HG03378 (cell line): ENCODE data around the gene RIOK2.
A peak's percentile ranks its signal among the peaks of the same experiment; 100 is the strongest.
"Not testable (repeated sequence)": the region's sequence is repeated elsewhere in the genome, so short reads cannot be mapped to it uniquely, and the experiment has no call there.

Source experiments
- ATAC-seq: cut with Tn5 transposase; IDR thresholded peaks from one replicate; pipeline ENCODE4 v1.9.1; 2021; ENCODE audit warnings: mild to moderate bottlenecking, moderate library complexity; ENCODE audit not compliant: unreplicated experiment

Gene RIOK2

GRCh38 chr5:97171703-97172102 lies 11.3 kb downstream of the RIOK2 start:
- no peak for ATAC-seq

- ATAC-seq: peak; percentile 84
Observed at GRCh38 chr5:97167435-97167834, 15.6 kb downstream of the RIOK2 start.

- no peak for ATAC-seq
Observed at GRCh38 chr5:97165726-97166125, 17.3 kb downstream of the RIOK2 start.

- no peak for ATAC-seq
Observed at GRCh38 chr5:97164846-97165245, 18.2 kb downstream of the RIOK2 start.

GRCh38 chr5:97163790-97164285 lies 19.2 kb downstream of the RIOK2 start:
- no peak for ATAC-seq

- no peak for ATAC-seq
Observed at GRCh38 chr5:97163360-97163764, 19.7 kb downstream of the RIOK2 start.

GRCh38 chr5:97162045-97162444 lies 21.0 kb downstream of the RIOK2 start:
- peak; percentile 72 for ATAC-seq

- ATAC-seq: no peak
Observed at GRCh38 chr5:97157689-97158088, 25.4 kb downstream of the RIOK2 start.

GRCh38 chr5:97151370-97151769 lies 31.7 kb downstream of the RIOK2 start:
- no peak for ATAC-seq

GRCh38 chr5:97150401-97150800 lies 32.6 kb downstream of the RIOK2 start:
- no peak for ATAC-seq

GRCh38 chr5:97149709-97150108 lies 33.3 kb downstream of the RIOK2 start:
- ATAC-seq: no peak

GRCh38 chr5:97148288-97148687 lies 34.8 kb downstream of the RIOK2 start:
- ATAC-seq: no peak

GRCh38 chr5:97143704-97144103 lies 39.3 kb downstream of the RIOK2 start:
- no peak for ATAC-seq

GRCh38 chr5:97142521-97143254 lies 40.4 kb downstream of the RIOK2 start, which contains the start of gene LIX1:
TSS of gene LIX1 (minus strand) at chr5:97142611. CDS start at chr5:97142576, 35 bp downstream.
- ATAC-seq: peak; percentile 81

- no peak for ATAC-seq
Observed at GRCh38 chr5:97141539-97141938, 41.5 kb downstream of the RIOK2 start.

GRCh38 chr5:97141031-97141430 lies 42.0 kb downstream of the RIOK2 start:
- no peak for ATAC-seq

- not testable (repeated sequence) for ATAC-seq
Observed at GRCh38 chr5:97140250-97140649, 42.8 kb downstream of the RIOK2 start.

GRCh38 chr5:97136475-97136874 lies 46.6 kb downstream of the RIOK2 start:
- ATAC-seq: no peak

- no peak for ATAC-seq
Observed at GRCh38 chr5:97135868-97136267, 47.2 kb downstream of the RIOK2 start.

GRCh38 chr5:97134634-97135033 lies 48.4 kb downstream of the RIOK2 start:
- no peak for ATAC-seq

- no peak for ATAC-seq
Observed at GRCh38 chr5:97133101-97133500, 49.9 kb downstream of the RIOK2 start.

GRCh38 chr5:97131921-97132320 lies 51.1 kb downstream of the RIOK2 start:
- no peak for ATAC-seq
